PC-3 (cell line): ENCODE results near the gene UHMK1. TPM values are rescaled to one million over a fixed set of nuclear protein-coding genes. Genes with fewer than 3 reads are reported as not detected.

Source experiments
- ATAC-seq: fragments of 200-7000 bp; cut with Tn5 transposase; 2 replicates; pipeline ENCODE4 v1.9.1; 2020; ENCODE audit warnings: mild to moderate bottlenecking, moderate library complexity
- BruUV-seq: library from RNA; stranded (reverse); fragments of 400-500 nt; replicated peaks from 2 replicates; lab custom pipeline; 2021; lab: Mats Ljungman, UMichigan
- CTCF ChIA-PET: fragments of 300-600 bp; sonication (Branson Sonifier 250); formaldehyde crosslinking; loops from one replicate; lab custom pipeline; 2022; ENCODE audit warnings: antibody characterized with exemption; lab: Charles Lee
- POLR2A ChIA-PET: fragments of 300-600 bp; sonication (Branson Sonifier 250); formaldehyde crosslinking; loops from one replicate; lab custom pipeline; 2022; ENCODE audit warnings: antibody characterized with exemption; ENCODE audit not compliant: unreplicated experiment; lab: Charles Lee
- DNase-seq: peaks from one replicate; pipeline ENCODE4 v3.0.0-alpha.2; 2015
- H2AFZ ChIP-seq: fragments of 300-600 bp; sonication (generic); 2 replicates; pipeline ENCODE4 v1.6.0; 2016; ENCODE audit warnings: antibody characterized with exemption, low read length
- H3F3A ChIP-seq: fragments of 300-600 bp; sonication (generic); one replicate; pipeline ENCODE4 v1.6.0; 2017; ENCODE audit warnings: antibody characterized with exemption, low read length, control low read depth, mild to moderate bottlenecking; ENCODE audit not compliant: unreplicated experiment
- H3K27ac ChIP-seq: fragments of 300-600 bp; sonication (generic); 2 replicates; pipeline ENCODE4 v1.5.1; 2016; ENCODE audit warnings: mild to moderate bottlenecking, low read length
- H3K27me3 ChIP-seq: fragments of 300-600 bp; sonication (generic); 2 replicates; pipeline ENCODE4 v1.6.1; 2016; ENCODE audit warnings: low read length, mixed read lengths
- H3K36me3 ChIP-seq: fragments of 300-600 bp; sonication (generic); 2 replicates; pipeline ENCODE4 v1.6.1; 2016; ENCODE audit warnings: low read depth, mixed run types, low read length, mixed read lengths
- H3K4me1 ChIP-seq: fragments of 300-600 bp; sonication (generic); 2 replicates; pipeline ENCODE4 v1.5.1; 2016; ENCODE audit warnings: low read length; ENCODE audit not compliant: insufficient read depth
- H3K4me2 ChIP-seq: fragments of 300-600 bp; sonication (generic); 2 replicates; pipeline ENCODE4 v1.6.0; 2016; ENCODE audit warnings: low read length
- H3K4me3 ChIP-seq: fragments of 300-600 bp; sonication (generic); 2 replicates; pipeline ENCODE4 v1.5.1; 2016; ENCODE audit warnings: mild to moderate bottlenecking, low read length, mixed read lengths
- H3K79me2 ChIP-seq: fragments of 300-600 bp; sonication (generic); 2 replicates; pipeline ENCODE4 v1.6.1; 2017; ENCODE audit warnings: low read length, mixed read lengths
- H3K9ac ChIP-seq: fragments of 300-600 bp; sonication (generic); 2 replicates; pipeline ENCODE4 v1.6.0; 2016; ENCODE audit warnings: mild to moderate bottlenecking, low read length
- H3K9me2 ChIP-seq: fragments of 300-600 bp; sonication (generic); replicated peaks from 2 replicates; pipeline ENCODE4 v1.6.1; 2016; ENCODE audit warnings: mixed run types, low read length, mixed read lengths
- H3K9me3 ChIP-seq: fragments of 300-600 bp; sonication (generic); 2 replicates; pipeline ENCODE4 v1.6.1; 2016; ENCODE audit warnings: low read length, mixed read lengths
- H4K20me1 ChIP-seq: fragments of 300-600 bp; sonication (generic); 2 replicates; pipeline ENCODE4 v1.6.1; 2016; ENCODE audit warnings: low read length, mixed read lengths
- EZH2 ChIP-seq: fragments of 300-600 bp; sonication (generic); IDR thresholded peaks from one replicate; pipeline ENCODE4 v1.6.1; 2017; ENCODE audit warnings: antibody characterized with exemption, mild to moderate bottlenecking, low read length; ENCODE audit not compliant: unreplicated experiment
- EZH2phosphoT487 ChIP-seq: fragments of 300-600 bp; sonication (generic); IDR thresholded peaks from 2 replicates; pipeline ENCODE4 v1.6.1; 2018; ENCODE audit warnings: mild to moderate bottlenecking, antibody characterized with exemption, low read length, borderline replicate concordance
- intact Hi-C: fragments of 100-400 bp; cut with micrococcal nuclease; formaldehyde crosslinking; loops from 2 replicates; pipeline ENCODE4 v1.9.0; 2023
- total RNA-seq: library from RNA; depleted of rRNA; stranded (reverse); fragments of >200 nt; gene quantifications from 2 replicates; pipeline ENCODE4 v1.2.3, GENCODE V29; 2014
- TF ChIP-seq, protein P1 (sequence below): fragments of 300-600 bp; sonication (generic); conservative IDR thresholded peaks from 2 replicates; pipeline ENCODE4 v1.5.1; 2017; ENCODE audit warnings: antibody characterized with exemption, low read depth, mild to moderate bottlenecking, low read length

UHMK1 gene
- total RNA-seq, 1 experiment from 2014 or later: 69.4 TPM

DNA sequence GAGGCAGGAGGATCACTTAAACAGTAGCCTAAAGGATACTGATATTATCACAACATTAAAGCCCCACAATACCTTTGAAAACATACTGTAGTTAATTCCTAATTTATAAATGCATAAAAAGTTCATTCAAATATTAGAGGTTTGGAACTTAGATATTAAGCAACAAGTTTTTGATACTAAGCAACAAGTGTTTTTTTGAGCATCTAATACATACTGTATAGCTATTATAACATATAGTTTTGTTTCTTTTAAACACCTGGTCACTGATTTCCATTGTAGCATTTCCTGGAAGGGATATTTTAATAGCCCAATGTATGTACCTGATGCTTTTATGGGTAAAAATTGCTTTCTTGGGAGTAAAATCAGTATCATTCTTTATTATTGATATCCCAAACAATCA lies 4.5 kb downstream of the UHMK1 start:
- peaks cover 10% of the 10 kb centered on the region for H3F3A ChIP-seq
- DNase-seq (no peak), ATAC-seq (no peak)
- H3K36me3 ChIP-seq: peaks cover 40% of the 10 kb centered on the region
- no peak overlapping the region for H2AFZ ChIP-seq
- H3K9me3 ChIP-seq: no peaks in the 10 kb centered on the region
- H3K4me1 ChIP-seq: peaks cover 46% of the 10 kb centered on the region
- H3K4me3 ChIP-seq: peak overlapping the region; percentile 33; the same call in 1 of the 2 replicates
- intact Hi-C loops: loop anchor here (2.0 to 5.0 kb wide), 2 partner anchors 59 to 80 kb away; partner anchors contain the start of gene UAP1
- H3K9ac ChIP-seq: no peak overlapping the region
- H3K27ac ChIP-seq: peak overlapping the region; percentile 46
- no peaks in the 10 kb centered on the region for H3K9me2 ChIP-seq
- peaks cover 62% of the 10 kb centered on the region for H3K79me2 ChIP-seq
- H3K27me3 ChIP-seq: no peaks in the 10 kb centered on the region
- peak overlapping the region; percentile 63 for H3K4me2 ChIP-seq
- H4K20me1 ChIP-seq: peaks cover 8% of the 10 kb centered on the region; the same call in 1 of the 2 replicates
- POLR2A ChIA-PET: interaction anchor here (0.7 kb wide), 1 partner anchor 189 kb away, joined by 3 read pairs; no protein-coding TSS in a partner anchor
- TF ChIP-seq EZH2phosphoT487 (no peak), EZH2 (no peak)
- TF ChIP-seq, protein P1, sequence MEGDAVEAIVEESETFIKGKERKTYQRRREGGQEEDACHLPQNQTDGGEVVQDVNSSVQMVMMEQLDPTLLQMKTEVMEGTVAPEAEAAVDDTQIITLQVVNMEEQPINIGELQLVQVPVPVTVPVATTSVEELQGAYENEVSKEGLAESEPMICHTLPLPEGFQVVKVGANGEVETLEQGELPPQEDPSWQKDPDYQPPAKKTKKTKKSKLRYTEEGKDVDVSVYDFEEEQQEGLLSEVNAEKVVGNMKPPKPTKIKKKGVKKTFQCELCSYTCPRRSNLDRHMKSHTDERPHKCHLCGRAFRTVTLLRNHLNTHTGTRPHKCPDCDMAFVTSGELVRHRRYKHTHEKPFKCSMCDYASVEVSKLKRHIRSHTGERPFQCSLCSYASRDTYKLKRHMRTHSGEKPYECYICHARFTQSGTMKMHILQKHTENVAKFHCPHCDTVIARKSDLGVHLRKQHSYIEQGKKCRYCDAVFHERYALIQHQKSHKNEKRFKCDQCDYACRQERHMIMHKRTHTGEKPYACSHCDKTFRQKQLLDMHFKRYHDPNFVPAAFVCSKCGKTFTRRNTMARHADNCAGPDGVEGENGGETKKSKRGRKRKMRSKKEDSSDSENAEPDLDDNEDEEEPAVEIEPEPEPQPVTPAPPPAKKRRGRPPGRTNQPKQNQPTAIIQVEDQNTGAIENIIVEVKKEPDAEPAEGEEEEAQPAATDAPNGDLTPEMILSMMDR: no peak
- no TSS peak for BruUV-seq
- CTCF ChIA-PET: interaction anchor here (0.6 kb wide), 3 partner anchors 36 to 1276 kb away, joined by 3 to 5 read pairs (median 4); partner anchors contain the start of gene TOMM40L

DNA sequence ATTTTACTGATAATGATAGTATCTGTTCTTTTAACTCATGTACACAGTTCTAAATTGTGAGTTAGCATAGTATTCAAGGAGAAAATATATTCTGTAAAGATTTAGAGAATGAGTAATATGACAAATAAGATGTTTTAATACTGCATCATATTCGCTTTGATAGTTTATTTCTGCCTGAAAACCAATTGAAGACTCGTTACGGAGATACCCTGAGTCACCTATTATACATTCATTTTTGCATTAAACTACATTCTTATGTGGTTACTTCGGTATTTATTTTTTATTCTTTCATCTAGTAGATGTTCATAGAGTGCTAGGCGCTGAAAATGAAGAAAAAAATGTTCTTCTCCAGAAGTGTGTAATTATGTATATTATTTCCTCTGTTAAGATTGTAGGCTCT lies 5.3 kb downstream of the UHMK1 start:
- POLR2A ChIA-PET: interaction anchor here (0.5 to 0.7 kb wide), 3 partner anchors 39 to 188 kb away, joined by 3 to 5 read pairs (median 3); no protein-coding TSS in a partner anchor
- Histone ChIP-seq H3K4me3 (peak overlapping the region; percentile 33; the same call in 1 of the 2 replicates), H3K36me3 (peaks cover 40% of the 10 kb centered on the region), H3K9me2 (no peaks in the 10 kb centered on the region), H4K20me1 (peaks cover 8% of the 10 kb centered on the region; the same call in 1 of the 2 replicates), H3K27me3 (no peaks in the 10 kb centered on the region), H3K27ac (peak overlapping the region; percentile 46), H3F3A (peaks cover 10% of the 10 kb centered on the region), H2AFZ (no peak overlapping the region), H3K4me2 (peak overlapping the region; percentile 63), H3K9me3 (no peaks in the 10 kb centered on the region), H3K9ac (no peak overlapping the region), H3K4me1 (peaks cover 41% of the 10 kb centered on the region), H3K79me2 (peaks cover 53% of the 10 kb centered on the region)
- intact Hi-C loops: loop anchor here (2.0 to 5.0 kb wide), 2 partner anchors 58 to 79 kb away; partner anchors contain the start of gene UAP1
- no TSS peak for BruUV-seq
- CTCF ChIA-PET: interaction anchor here (0.6 kb wide), 1 partner anchor 111 kb away, joined by 20 read pairs; no protein-coding TSS in a partner anchor
- ATAC-seq (peak; percentile 75), DNase-seq (peak; percentile 81)
- TF ChIP-seq, protein P1: no peak
- no peak for TF ChIP-seq EZH2
- TF ChIP-seq EZH2phosphoT487: no peak

DNA sequence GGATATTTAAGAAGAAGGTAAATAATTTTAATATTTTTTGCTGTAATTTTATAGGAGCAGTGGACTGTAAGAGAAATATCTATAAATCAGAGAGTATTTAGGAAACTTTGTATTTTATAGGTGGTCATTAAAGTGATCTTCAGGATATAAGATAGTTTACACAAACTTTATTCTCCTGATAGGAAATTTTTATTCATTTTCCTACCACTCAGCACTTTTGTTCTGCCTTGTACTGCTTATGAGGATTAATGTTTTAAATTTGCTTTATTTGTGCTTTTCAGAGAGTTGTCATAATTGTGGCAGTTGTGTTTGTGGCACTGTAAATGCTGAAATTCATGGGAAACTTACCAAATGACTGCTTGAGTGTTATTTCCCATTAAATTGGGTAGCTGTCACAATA lies 29.7 kb downstream of the UHMK1 start:
- Histone ChIP-seq H3K27ac (no peak overlapping the region), H3K4me3 (no peak overlapping the region), H3K9me3 (no peaks in the 10 kb centered on the region), H3K36me3 (peaks cover 55% of the 10 kb centered on the region), H4K20me1 (no peaks in the 10 kb centered on the region), H3F3A (no peaks in the 10 kb centered on the region), H3K4me1 (no peaks in the 10 kb centered on the region), H3K27me3 (no peaks in the 10 kb centered on the region), H3K4me2 (no peak overlapping the region), H3K79me2 (no peaks in the 10 kb centered on the region), H3K9ac (no peak overlapping the region), H3K9me2 (no peaks in the 10 kb centered on the region), H2AFZ (no peak overlapping the region)
- ChIA-PET CTCF (no interaction called here), POLR2A (interaction anchor here (0.6 kb wide), 2 partner anchors 9 to 52 kb away, joined by 3 read pairs; no protein-coding TSS in a partner anchor)
- BruUV-seq: no TSS peak
- intact Hi-C loops: no loop called here
- no peak for DNase-seq
- TF ChIP-seq, protein P1: no peak
- TF ChIP-seq EZH2 (no peak), EZH2phosphoT487 (no peak)
- ATAC-seq: no peak
